Stimulated activated naive CD8-positive, alpha-beta T cell treated with anti-CD3 and anti-CD28 coated beads, Interleukin-15, amount 100 ng/mL, for 72 hours (primary cell): ENCODE results near the gene MMD2.

Experiments used
- ATAC-seq: fragments of 150-1000 bp; cut with Tn5 transposase; 2 replicates; pipeline ENCODE4 v1.10.0; 2021; ENCODE audit warnings: mild to moderate bottlenecking, moderate library complexity
- DNase-seq, 2 donors: peaks; one replicate each; pipeline ENCODE4 v3.0.0; 2021 to 2022
- H3K27ac Mint-ChIP-seq, 2 donors: one replicate each; pipeline ENCODE4 v1.8.0; 2022; ENCODE audit warnings: mild to moderate bottlenecking in 2 of 2, mixed read lengths in 2 of 2, moderate library complexity in 2 of 2
- H3K27me3 Mint-ChIP-seq: one replicate; pipeline ENCODE4 v1.8.0; 2022; ENCODE audit warnings: mixed read lengths
- H3K4me1 Mint-ChIP-seq: one replicate; pipeline ENCODE4 v1.8.0; 2022; ENCODE audit warnings: mild to moderate bottlenecking, mixed read lengths
- H3K4me3 Mint-ChIP-seq, 2 donors: one replicate each; pipeline ENCODE4 v1.8.0; 2022; ENCODE audit warnings: mild to moderate bottlenecking in 2 of 2, mixed read lengths in 2 of 2, moderate library complexity in 1 of 2
- H3K9me3 Mint-ChIP-seq, 2 donors: one replicate each; pipeline ENCODE4 v1.8.0; 2022; ENCODE audit warnings: mixed read lengths in 2 of 2

Gene MMD2

DNA sequence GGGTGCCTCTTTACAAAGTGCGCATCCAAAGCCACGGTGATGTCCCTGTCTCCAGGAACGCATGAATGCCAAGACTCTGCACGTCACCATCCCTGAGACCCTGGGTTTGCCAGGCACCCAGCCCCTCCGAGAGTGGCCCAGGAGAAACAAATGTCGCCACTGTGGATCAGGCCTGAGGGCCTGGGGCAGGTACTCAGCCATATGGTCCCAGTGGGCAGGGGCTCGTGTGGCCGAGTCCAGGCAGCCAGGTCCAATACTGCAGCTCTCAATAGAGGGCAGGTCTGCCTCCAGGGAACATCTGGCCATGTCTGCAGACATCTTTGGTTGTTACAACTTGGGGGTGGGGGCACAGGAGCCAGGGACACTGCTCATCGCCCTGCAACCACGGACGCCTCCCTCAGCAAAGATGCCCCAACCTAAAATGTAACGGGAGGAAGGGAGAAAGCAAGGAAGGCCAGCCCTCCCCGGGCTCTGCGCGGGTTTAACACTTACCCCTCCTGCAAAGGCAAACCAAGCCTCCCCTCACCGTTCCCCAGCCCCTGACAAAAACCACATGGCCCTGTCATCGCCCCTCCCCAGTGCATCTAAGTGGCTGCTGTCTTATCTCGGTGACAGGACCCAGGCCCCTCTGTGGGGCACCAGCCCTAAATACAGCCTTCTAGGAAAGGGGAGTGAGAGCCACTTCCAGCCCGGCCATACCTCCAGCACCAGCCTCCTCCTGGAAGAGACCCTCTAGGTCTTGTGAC, 86.9 kb downstream of the MMD2 start:
- no peaks in the 10 kb centered on the region for H3K9me3 Mint-ChIP-seq
- peaks cover 19% of the 10 kb centered on the region for H3K4me1 Mint-ChIP-seq
- peak overlapping the region in 1 of 2 donors; percentile 82 for H3K27ac Mint-ChIP-seq
- H3K4me3 Mint-ChIP-seq = no peak overlapping the region
- DNase-seq (no peak), ATAC-seq (no peak)
- peaks cover 39% of the 10 kb centered on the region for H3K27me3 Mint-ChIP-seq

DNA sequence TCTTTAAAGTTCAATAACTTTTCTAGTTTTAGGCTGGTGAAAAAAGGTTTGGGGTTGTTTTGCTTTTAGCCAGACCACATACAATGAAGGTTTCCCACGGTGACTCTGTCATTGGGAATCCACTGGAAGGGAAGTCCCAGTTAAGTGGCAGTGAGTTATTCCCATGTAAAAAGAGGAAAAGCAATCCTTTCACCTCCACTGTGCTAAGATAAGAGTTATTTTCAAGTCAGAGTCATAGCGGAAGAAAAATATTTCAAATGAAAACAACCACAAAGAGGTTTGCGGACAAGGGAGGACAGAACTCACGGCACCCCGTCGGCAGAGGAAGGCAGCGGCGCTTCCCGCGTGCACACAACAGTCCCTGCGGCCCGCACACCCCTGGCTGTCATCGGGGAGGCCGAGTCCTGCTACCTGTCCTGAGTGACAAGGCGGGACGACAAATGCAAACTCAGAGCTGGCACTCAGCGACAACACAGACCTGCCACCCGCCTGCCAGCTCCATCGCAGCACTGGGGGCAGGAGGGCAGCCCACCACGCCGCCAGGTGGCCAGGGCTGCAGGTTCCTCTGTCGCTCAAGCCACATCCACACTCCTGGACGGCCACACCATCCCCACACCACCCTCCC, 87.8 kb downstream of the MMD2 start:
- no peak for DNase-seq
- no peaks in the 10 kb centered on the region for H3K9me3 Mint-ChIP-seq
- ATAC-seq = peak; percentile 64
- H3K27ac Mint-ChIP-seq = no peak overlapping the region
- H3K4me1 Mint-ChIP-seq = peaks cover 19% of the 10 kb centered on the region
- peaks cover 39% of the 10 kb centered on the region for H3K27me3 Mint-ChIP-seq
- peak overlapping the region in 1 of 2 donors; percentile 13 for H3K4me3 Mint-ChIP-seq

DNA sequence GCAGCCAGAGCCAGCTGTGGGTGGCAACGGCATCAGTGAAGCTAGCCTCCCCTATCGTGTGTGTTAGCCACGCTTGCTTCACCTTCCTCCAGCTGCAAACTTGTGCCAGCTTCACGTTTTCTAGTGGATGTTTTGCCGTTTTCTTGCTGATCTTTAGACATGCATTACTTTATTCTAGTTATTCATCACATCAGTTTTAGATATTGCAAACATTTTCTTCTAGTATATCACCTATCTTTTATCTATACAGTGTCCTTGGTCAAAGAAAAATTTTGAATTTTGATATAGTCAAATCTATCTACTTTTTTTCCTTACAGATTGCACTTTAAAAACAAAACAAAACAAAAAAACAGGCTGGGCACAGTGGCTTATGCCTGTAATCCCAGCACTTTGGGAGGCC, 90.5 kb downstream of the MMD2 start:
- Mint-ChIP-seq H3K4me3 (no peak overlapping the region), H3K27me3 (peaks cover 61% of the 10 kb centered on the region)

DNA sequence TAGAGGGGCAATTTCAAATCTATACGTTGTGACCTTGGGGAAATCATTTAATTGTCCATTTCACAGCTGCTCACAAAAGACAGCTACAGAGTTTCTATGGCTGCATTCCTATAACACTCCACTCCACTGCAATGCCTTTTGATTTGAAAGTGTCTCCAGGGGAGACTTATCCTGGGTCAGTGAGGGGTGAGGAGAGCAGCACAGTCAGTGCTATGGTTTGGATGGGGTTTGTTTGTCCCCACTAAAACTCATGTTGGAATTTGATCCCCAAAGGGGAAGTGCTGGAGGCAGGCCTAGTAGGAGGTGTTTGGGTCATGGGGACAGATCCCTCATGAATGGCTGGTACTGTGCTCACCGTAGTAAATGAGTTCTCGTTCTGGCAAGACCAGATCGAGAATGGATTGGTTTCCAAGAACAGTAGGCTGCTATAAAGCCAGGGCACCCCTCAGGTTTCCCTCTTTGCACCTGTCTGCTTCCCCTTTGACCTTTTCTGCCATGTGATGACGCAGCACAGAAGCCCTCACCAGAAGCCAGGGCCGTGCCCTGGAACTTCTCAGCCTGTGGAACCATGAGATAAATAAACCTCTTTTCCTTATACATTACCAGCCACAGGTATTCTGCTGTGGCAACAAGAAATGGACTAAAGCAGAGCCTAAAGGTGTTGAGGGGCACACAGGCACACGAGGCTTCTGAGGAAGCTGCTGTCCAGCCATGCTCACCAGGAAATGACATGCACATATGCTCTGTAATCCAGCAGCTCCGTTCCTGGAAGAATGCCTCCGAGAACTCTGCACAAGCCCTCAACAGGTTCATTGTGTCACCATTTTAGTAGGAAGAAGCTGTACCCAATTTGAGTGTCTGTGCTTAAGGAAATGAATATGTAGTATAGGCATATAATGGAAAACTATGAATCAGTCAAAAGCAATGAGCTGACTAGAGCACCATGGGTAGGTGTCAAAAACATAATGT, 92.2 kb downstream of the MMD2 start:
- peaks cover 24% of the 10 kb centered on the region for H3K4me1 Mint-ChIP-seq
- no peak overlapping the region for H3K4me3 Mint-ChIP-seq
- no peak for DNase-seq
- ATAC-seq = no peak
- peaks cover 12 to 16% of the 10 kb centered on the region in 2 donors for H3K9me3 Mint-ChIP-seq
- H3K27me3 Mint-ChIP-seq = peaks cover 55% of the 10 kb centered on the region
- no peak overlapping the region for H3K27ac Mint-ChIP-seq

More for the DNA sequence above, 90.5 kb downstream of the MMD2 start:
- no peak for ATAC-seq
- DNase-seq = no peak
- Mint-ChIP-seq H3K27ac (no peak overlapping the region), H3K9me3 (peaks cover 6 to 7% of the 10 kb centered on the region in 2 donors), H3K4me1 (peaks cover 19% of the 10 kb centered on the region)

DNA sequence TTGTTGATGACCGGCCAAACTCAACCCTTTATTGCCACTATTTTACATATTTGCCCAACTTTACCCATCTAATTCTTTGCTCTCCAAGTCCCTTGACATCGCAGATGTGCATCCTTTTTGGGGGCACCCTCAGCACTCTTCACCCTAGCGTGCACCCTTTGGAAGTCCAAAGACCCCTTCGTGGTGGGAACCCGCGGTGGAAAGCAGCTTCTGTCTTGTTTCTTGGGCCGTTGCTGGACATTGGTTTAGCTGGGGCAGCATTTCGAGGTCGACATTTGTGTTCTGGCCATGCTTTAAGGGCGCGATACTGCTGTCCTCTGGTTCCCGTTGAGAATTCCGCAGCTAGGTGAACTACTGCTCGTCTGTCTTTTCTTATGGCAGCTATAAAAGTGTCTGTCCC, 96.8 kb downstream of the MMD2 start:
- Mint-ChIP-seq H3K27ac (peak overlapping the region in 1 of 2 donors; percentile 96), H3K4me1 (peaks cover 12% of the 10 kb centered on the region), H3K4me3 (peak overlapping the region; percentile 80 to 89), H3K27me3 (peaks cover 53% of the 10 kb centered on the region), H3K9me3 (peaks cover 16 to 18% of the 10 kb centered on the region in 2 donors)
- no peak for ATAC-seq
- DNase-seq = no peak

DNA sequence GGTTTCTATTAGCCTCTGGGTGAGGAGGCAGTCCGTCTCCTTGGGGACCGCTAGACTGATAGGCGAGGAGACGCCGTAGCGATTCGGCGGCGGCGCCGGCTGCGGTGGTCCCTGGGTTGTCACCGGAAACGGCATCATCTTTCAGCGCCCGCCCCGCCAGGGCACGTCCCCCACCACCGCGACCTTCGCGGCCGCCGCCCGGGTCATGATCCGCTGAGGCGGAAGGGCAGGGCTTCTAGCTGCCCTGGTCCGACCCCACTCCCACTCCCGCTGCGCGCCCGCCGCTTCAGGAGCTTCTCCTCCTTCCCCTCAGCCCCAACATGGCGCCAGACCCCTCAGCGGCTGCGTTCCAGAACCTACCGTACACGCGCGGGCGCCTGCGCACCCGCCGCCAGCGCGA, 97.3 kb downstream of the MMD2 start, which contains the start of gene PAPOLB:
TSS of gene PAPOLB (minus strand) at position 358 of the 400 bp plus-strand sequence. CDS start at position 138, 220 bp downstream.
- ATAC-seq (peak; percentile 88), DNase-seq (peak; percentile 63 to 72)
- peaks cover 54% of the 10 kb centered on the region for H3K27me3 Mint-ChIP-seq
- peak within 1 kb of the TSS; percentile 80 to 89 for H3K4me3 Mint-ChIP-seq
- H3K4me1 Mint-ChIP-seq = peaks cover 12% of the 10 kb centered on the region
- peak within 1 kb of the TSS; percentile 60 to 96 for H3K27ac Mint-ChIP-seq
- peaks cover 16 to 18% of the 10 kb centered on the region in 2 donors for H3K9me3 Mint-ChIP-seq

DNA sequence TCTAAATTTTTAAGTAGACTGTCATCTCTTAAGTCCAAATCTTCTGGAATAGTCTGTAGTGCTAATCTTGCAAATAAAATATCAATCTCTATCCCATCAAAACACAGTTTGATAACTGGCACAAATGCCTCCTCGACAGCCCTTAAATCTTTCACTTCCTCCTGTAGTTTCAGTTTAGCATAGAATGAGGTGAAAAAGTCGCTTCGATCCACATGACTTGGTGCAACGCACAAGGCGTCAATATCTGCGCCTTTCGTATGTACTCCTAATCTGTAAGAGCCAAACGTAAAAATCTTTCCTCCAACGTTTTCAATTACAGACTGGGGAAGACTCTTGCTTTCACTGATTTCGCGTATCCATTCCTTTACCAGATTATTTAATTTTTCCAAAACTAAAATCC, 97.8 kb downstream of the MMD2 start:
- H3K9me3 Mint-ChIP-seq = peaks cover 16 to 18% of the 10 kb centered on the region in 2 donors
- no peak for ATAC-seq
- peaks cover 12% of the 10 kb centered on the region for H3K4me1 Mint-ChIP-seq
- peaks cover 54% of the 10 kb centered on the region for H3K27me3 Mint-ChIP-seq
- peak overlapping the region; percentile 80 to 89 for H3K4me3 Mint-ChIP-seq
- DNase-seq = no peak
- H3K27ac Mint-ChIP-seq = peak overlapping the region in 1 of 2 donors; percentile 96

DNA sequence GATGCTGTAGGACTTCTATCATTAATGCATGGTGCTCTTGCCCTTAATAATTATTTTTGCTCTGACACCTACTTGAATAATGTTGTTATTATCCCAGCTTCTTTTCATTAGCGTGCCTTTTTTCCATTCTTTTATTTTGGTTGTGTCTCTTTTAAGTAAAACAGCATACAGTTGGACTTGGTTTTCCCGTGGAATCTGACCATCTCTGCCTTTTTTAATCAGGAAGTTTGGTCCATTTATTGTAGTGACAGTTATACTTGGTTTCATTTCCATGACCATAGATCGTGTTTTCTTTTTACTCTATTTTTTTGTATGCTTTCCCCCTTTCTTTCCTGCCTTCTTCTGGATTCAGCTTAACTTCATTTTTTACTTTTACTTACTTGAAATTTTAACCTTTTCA, 101.8 kb downstream of the MMD2 start:
- H3K4me3 Mint-ChIP-seq = no peak overlapping the region
- H3K9me3 Mint-ChIP-seq = peaks cover 0 to 5% of the 10 kb centered on the region in 2 donors
- no peak overlapping the region for H3K27ac Mint-ChIP-seq
- peaks cover 20% of the 10 kb centered on the region for H3K27me3 Mint-ChIP-seq
- no peak for ATAC-seq
- no peak for DNase-seq
- H3K4me1 Mint-ChIP-seq = peaks cover 12% of the 10 kb centered on the region

DNA sequence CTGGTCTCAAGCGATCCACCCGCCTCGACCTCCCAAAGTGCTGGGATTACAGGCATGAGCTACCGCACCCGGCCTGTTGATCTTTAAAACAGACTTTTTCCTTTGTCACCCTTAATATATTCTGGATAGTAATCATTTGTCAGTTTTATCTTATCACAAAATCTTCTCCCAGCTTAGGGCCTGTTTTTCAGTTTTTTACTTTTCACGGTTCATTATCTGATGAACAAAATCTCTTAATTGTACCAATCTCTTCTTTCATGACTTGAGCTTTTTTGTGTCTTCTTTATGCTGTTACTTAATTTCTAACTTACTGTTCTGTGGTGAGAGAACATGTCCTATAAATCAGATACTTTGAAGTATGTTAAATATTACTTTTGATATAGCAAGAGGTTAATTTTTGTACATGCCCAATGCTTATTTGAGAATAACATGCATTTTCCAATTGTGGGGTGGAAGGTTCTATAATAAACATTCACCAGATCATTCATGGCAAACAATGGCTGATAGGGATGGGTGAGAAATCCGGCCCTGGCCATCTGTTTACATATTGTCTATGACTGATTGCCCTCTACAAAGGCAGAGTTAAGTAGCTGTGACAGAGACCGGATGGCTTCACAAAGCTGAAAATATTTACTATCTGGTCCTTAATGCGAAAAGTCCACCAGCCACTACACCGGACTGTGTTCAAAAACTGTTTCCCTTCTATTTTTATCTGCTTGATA, 102.5 kb downstream of the MMD2 start:
- no peak for ATAC-seq
- H3K27ac Mint-ChIP-seq = no peak overlapping the region
- peaks cover 12% of the 10 kb centered on the region for H3K4me1 Mint-ChIP-seq
- H3K27me3 Mint-ChIP-seq = peaks cover 20% of the 10 kb centered on the region
- H3K9me3 Mint-ChIP-seq = peaks cover 0 to 5% of the 10 kb centered on the region in 2 donors
- no peak overlapping the region for H3K4me3 Mint-ChIP-seq
- no peak for DNase-seq
